IPS DF 6.9 (cell line): Measurements from ENCODE around the gene EXO5.
A peak's percentile ranks its signal among the peaks of the same experiment; 100 is the strongest.

Experiments
- DNase-seq: peaks from one replicate; pipeline ENCODE4 v3.0.0-alpha.2; 2013; ENCODE audit warnings: low read depth, low spot score
- H3K27ac ChIP-seq: one replicate; pipeline ENCODE4 v1.5.1; 2013; ENCODE audit warnings: low read length, control low read depth
- H3K27me3 ChIP-seq: 2 replicates; pipeline ENCODE4 v1.6.1; 2013; ENCODE audit warnings: mild to moderate bottlenecking, low read length; ENCODE audit not compliant: control insufficient read depth, insufficient read depth
- H3K36me3 ChIP-seq: 2 replicates; pipeline ENCODE4 v1.6.1; 2013; ENCODE audit warnings: low read length; ENCODE audit not compliant: control insufficient read depth, insufficient read depth
- H3K4me1 ChIP-seq: 2 replicates; pipeline ENCODE4 v1.6.1; 2013; ENCODE audit warnings: low read length; ENCODE audit not compliant: control insufficient read depth, insufficient read depth
- H3K4me3 ChIP-seq: 2 replicates; pipeline ENCODE4 v1.5.1; 2013; ENCODE audit warnings: mild to moderate bottlenecking, low read length
- H3K9me3 ChIP-seq: 2 replicates; pipeline ENCODE4 v1.6.1; 2013; ENCODE audit warnings: low read length, inconsistent platforms; ENCODE audit not compliant: control insufficient read depth, insufficient read depth
- WGBS: extraction: QIAGEN DNeasy Blood & Tissue Kit; methylation state at CpG from one replicate; pipeline ENCODE4 v1.1.7; 2013; ENCODE audit warnings: mixed read lengths, missing lambda C conversion rate; ENCODE audit not compliant: insufficient read length, insufficient coverage; 5-methylcytosine and 5-hydroxymethylcytosine counted together

Gene EXO5

GRCh38 chr1:40508375-40509341, at the start of gene EXO5:
TSS of gene EXO5 (plus strand) at chr1:40508767. CDS start at chr1:40514545, 5,778 bp downstream.
- no peak for DNase-seq
- WGBS = no CpG with 5 or more reads among the region's 76 CpGs
- no peaks in the 10 kb centered on the region for H3K4me1 ChIP-seq
- no peaks in the 10 kb centered on the region for H3K36me3 ChIP-seq
- peak within 1 kb of the TSS; percentile 41; the same call in 1 of the 2 replicates for H3K4me3 ChIP-seq
- H3K27ac ChIP-seq = no peak within 1 kb of the TSS
- no peaks in the 10 kb centered on the region for H3K9me3 ChIP-seq
- H3K27me3 ChIP-seq = no peaks in the 10 kb centered on the region

GRCh38 chr1:40462956-40463590, 45.5 kb upstream of the EXO5 start:
- no peaks in the 10 kb centered on the region for H3K4me1 ChIP-seq
- no peak overlapping the region for H3K27ac ChIP-seq
- H3K27me3 ChIP-seq = no peaks in the 10 kb centered on the region
- WGBS = no CpG with 5 or more reads among the region's 3 CpGs
- peaks cover 11% of the 10 kb centered on the region for H3K9me3 ChIP-seq
- H3K36me3 ChIP-seq = peaks cover 10% of the 10 kb centered on the region; the same call in 1 of the 2 replicates
- no peak for DNase-seq
- H3K4me3 ChIP-seq = no peak overlapping the region

GRCh38 chr1:40469327-40469726, 39.2 kb upstream of the EXO5 start:
- no peaks in the 10 kb centered on the region for H3K4me1 ChIP-seq
- WGBS = no CpG with 5 or more reads among the region's 2 CpGs
- H3K36me3 ChIP-seq = no peaks in the 10 kb centered on the region
- no peak overlapping the region for H3K4me3 ChIP-seq
- no peaks in the 10 kb centered on the region for H3K27me3 ChIP-seq
- H3K27ac ChIP-seq = no peak overlapping the region
- peaks cover 7% of the 10 kb centered on the region for H3K9me3 ChIP-seq
- no peak for DNase-seq

- Histone ChIP-seq H3K36me3 (no peaks in the 10 kb centered on the region), H3K4me1 (no peaks in the 10 kb centered on the region), H3K4me3 (no peak overlapping the region), H3K9me3 (no peaks in the 10 kb centered on the region; the same call in 1 of the 2 replicates), H3K27ac (no peak overlapping the region), H3K27me3 (no peaks in the 10 kb centered on the region)
- no CpG with 5 or more reads among the region's 2 CpGs for WGBS
- DNase-seq = no peak
These were observed 33.3 kb upstream of the EXO5 start for GRCh38 chr1:40475268-40475667.

GRCh38 chr1:40476924-40477677, 31.5 kb upstream of the EXO5 start, which contains the start of gene ZFP69:
TSS of gene ZFP69 (plus strand) at chr1:40477290. CDS start at chr1:40479362, 2,072 bp downstream.
- Histone ChIP-seq H3K9me3 (no peaks in the 10 kb centered on the region; the same call in 1 of the 2 replicates), H3K4me3 (peak within 1 kb of the TSS; percentile 96), H3K27me3 (no peaks in the 10 kb centered on the region), H3K36me3 (no peaks in the 10 kb centered on the region), H3K27ac (no peak within 1 kb of the TSS), H3K4me1 (no peaks in the 10 kb centered on the region)
- no CpG with 5 or more reads among the region's 65 CpGs for WGBS
- no peak for DNase-seq

- no peak overlapping the region for H3K27ac ChIP-seq
- WGBS = no CpG with 5 or more reads among the region's 17 CpGs
- H3K4me1 ChIP-seq = no peaks in the 10 kb centered on the region
- no peaks in the 10 kb centered on the region for H3K36me3 ChIP-seq
- no peaks in the 10 kb centered on the region for H3K27me3 ChIP-seq
- peak overlapping the region; percentile 96; the same call in 1 of the 2 replicates for H3K4me3 ChIP-seq
- no peak for DNase-seq
- no peaks in the 10 kb centered on the region; the same call in 1 of the 2 replicates for H3K9me3 ChIP-seq
These were observed 30.9 kb upstream of the EXO5 start for GRCh38 chr1:40477678-40478053.

GRCh38 chr1:40478276-40478675, 30.3 kb upstream of the EXO5 start:
- no peaks in the 10 kb centered on the region for H3K36me3 ChIP-seq
- H3K27ac ChIP-seq = no peak overlapping the region
- H3K4me1 ChIP-seq = no peaks in the 10 kb centered on the region
- H3K9me3 ChIP-seq = no peaks in the 10 kb centered on the region; the same call in 1 of the 2 replicates
- no peak overlapping the region for H3K4me3 ChIP-seq
- no CpG with 5 or more reads among the region's 2 CpGs for WGBS
- no peak for DNase-seq
- no peaks in the 10 kb centered on the region for H3K27me3 ChIP-seq

- no peak for DNase-seq
- no peaks in the 10 kb centered on the region for H3K9me3 ChIP-seq
- no peaks in the 10 kb centered on the region for H3K4me1 ChIP-seq
- no peaks in the 10 kb centered on the region for H3K36me3 ChIP-seq
- no peaks in the 10 kb centered on the region for H3K27me3 ChIP-seq
- no peak overlapping the region for H3K27ac ChIP-seq
- H3K4me3 ChIP-seq = no peak overlapping the region
- WGBS = no CpG with 5 or more reads among the region's 4 CpGs
These were observed 29.4 kb upstream of the EXO5 start for GRCh38 chr1:40479156-40479555.

GRCh38 chr1:40495315-40495903, 13.2 kb upstream of the EXO5 start:
- Histone ChIP-seq H3K4me3 (no peak overlapping the region), H3K36me3 (no peaks in the 10 kb centered on the region; the same call in 1 of the 2 replicates), H3K27me3 (no peaks in the 10 kb centered on the region; the same call in 1 of the 2 replicates), H3K9me3 (peaks cover 5% of the 10 kb centered on the region; the same call in 1 of the 2 replicates), H3K4me1 (no peaks in the 10 kb centered on the region), H3K27ac (no peak overlapping the region)
- no CpG with 5 or more reads among the region's 4 CpGs for WGBS
- no peak for DNase-seq
